ENCODE measurements around the gene UCP3. TPM values are rescaled to one million over a fixed set of nuclear protein-coding genes. Genes with fewer than 3 reads are reported as not detected.

Gene UCP3
- total and polyA plus RNA-seq, 2 of the 8 experiments (the other 6 are each of a cell fraction or from before 2014, with no cell fraction given), result 0.85 to 1.3 TPM

GRCh38 chr11:73995247-73995646 is 13.6 kb downstream of the UCP3 start:
- Histone ChIP-seq H3K4me3 (ENCODE audit: extremely low read depth in 1 of 4, insufficient read depth in 2 of 4, low read depth in 3 of 4, low read length in 4 of 4) (no peak overlapping the region), H4K20me1 (replicated peaks in 1 of 2; ENCODE audit: control insufficient read depth in 1 of 2, insufficient read depth in 2 of 2, low read length in 2 of 2) (no peaks in the 10 kb centered on the region), H3K18ac (ENCODE audit: extremely low read depth, low read length) (no peak overlapping the region), H3K56ac (replicated peaks; ENCODE audit: insufficient read length, low read depth, low read length) (no peak overlapping the region), H3K4me2 (ENCODE audit: insufficient read depth in 1 of 2, low read depth in 2 of 2, low read length in 2 of 2) (no peak overlapping the region), H3K27me3 (replicated peaks in 1 of 4; ENCODE audit: control insufficient read depth in 3 of 4, extremely low read depth in 1 of 4, insufficient read depth in 3 of 4, low read length in 3 of 4) (no peaks in the 10 kb centered on the region), H2BK120ac (replicated peaks; ENCODE audit: low read depth, low read length) (no peak overlapping the region), H4K8ac (ENCODE audit: extremely low read depth, insufficient read depth, low read length) (no peak overlapping the region), H4K5ac (ENCODE audit: insufficient read length, low read depth, low read length) (no peak overlapping the region), H3K79me2 (ENCODE audit: control insufficient read depth in 1 of 2, insufficient read depth in 2 of 2, low read length in 2 of 2) (no peaks in the 10 kb centered on the region), H3K4ac (replicated peaks; ENCODE audit: insufficient read length, low read depth, low read length) (no peak overlapping the region), H2AK5ac (ENCODE audit: low read depth, low read length) (no peak overlapping the region), H2BK15ac (ENCODE audit: low read length) (no peak overlapping the region), H3K79me1 (ENCODE audit: low read depth, low read length) (no peaks in the 10 kb centered on the region), H3K27ac (ENCODE audit: low read depth, low read length) (no peak overlapping the region), H3K9ac (replicated peaks in 1 of 4; ENCODE audit: extremely low read depth in 1 of 4, low read depth in 3 of 4, low read length in 3 of 4) (no peak overlapping the region), H3K36me3 (ENCODE audit: control insufficient read depth in 2 of 4, insufficient read depth in 4 of 4, low read length in 3 of 4) (no peaks in the 10 kb centered on the region), H3K14ac (ENCODE audit: insufficient read length) (no peak overlapping the region), H2BK12ac (ENCODE audit: low read depth, low read length) (no peak overlapping the region), H3K4me1 (replicated peaks in 1 of 4; ENCODE audit: control insufficient read depth in 3 of 4, insufficient read depth in 4 of 4, low read length in 3 of 4) (peaks cover 0 to 4% (median 0%) of the 10 kb centered on the region in 4 experiments; a peak in 1 of 7 replicates), H2AFZ (ENCODE audit: low read length) (no peak overlapping the region), H2BK5ac (ENCODE audit: low read depth, low read length) (no peak overlapping the region), H2BK20ac (ENCODE audit: low read length) (no peak overlapping the region), H3K23ac (ENCODE audit: insufficient read length) (no peak overlapping the region), H3K23me2 (ENCODE audit: low read depth, low read length) (no peaks in the 10 kb centered on the region), H3K9me3 (ENCODE audit: insufficient read depth in 2 of 2, low read depth in 1 of 2, low read length in 1 of 2) (no peaks in the 10 kb centered on the region), H4K91ac (replicated peaks; ENCODE audit: insufficient read length, low read length) (no peak overlapping the region)
- DNase-seq (ENCODE audit: low read depth in 1 of 2, low spot score in 2 of 2) (no peak), FAIRE-seq (no peak)
- POLR2A ChIA-PET (ENCODE audit: partially characterized antibody), result no interaction called here
- CTCF ChIA-PET (ENCODE audit: partially characterized antibody), result interaction anchor here (0.6 to 1.3 kb wide), 3 partner anchors 10 to 30 kb away, joined by 3 to 6 read pairs (median 4); no protein-coding TSS in a partner anchor
- 83% methylated on average over 2 of the region's 2 CpGs; no CpG with 5 or more reads in 1 of the 2 experiments for WGBS, 2 experiments (ENCODE audit: extremely low coverage in 1 of 2, insufficient coverage in 1 of 2, insufficient read length in 1 of 2, insufficient replicate concordance in 2 of 2, low coverage in 1 of 2, low lambda C conversion rate in 2 of 2, missing lambda C conversion rate in 1 of 2)
- TF ChIP-seq GABPA (IDR thresholded peaks at IDR 0.05; ENCODE audit: borderline replicate concordance, insufficient read depth, low read length), result no peak
- no peak for TF ChIP-seq BCL11A (IDR thresholded peaks at IDR 0.05; ENCODE audit: low read depth in 2 of 2, low read length in 2 of 2)
- no peak for TF ChIP-seq RXRA (IDR thresholded peaks at IDR 0.05; ENCODE audit: insufficient read depth, low read depth, low read length)
- no peak for TF ChIP-seq RNF2 (IDR thresholded peaks at IDR 0.05; ENCODE audit: borderline replicate concordance, low read depth, low read length, missing control alignments, poor library complexity, severe bottlenecking)
- no peak for TF ChIP-seq CTCF (IDR thresholded peaks at IDR 0.05; ENCODE audit: control extremely low read depth in 1 of 3, insufficient read depth in 1 of 3, low read depth in 1 of 3, low read length in 3 of 3)
- no peak for TF ChIP-seq JUND (IDR thresholded peaks at IDR 0.05; ENCODE audit: low read length)
- no peak for TF ChIP-seq HDAC6 (IDR thresholded peaks at IDR 0.05; ENCODE audit: low read depth, low read length)
- no peak for TF ChIP-seq KDM1A (IDR thresholded peaks at IDR 0.05; ENCODE audit: borderline replicate concordance, low read length)
- TF ChIP-seq KDM5A (IDR thresholded peaks at IDR 0.05; ENCODE audit: low read length), result no peak
- no peak for TF ChIP-seq TAF1 (IDR thresholded peaks at IDR 0.05; ENCODE audit: low read depth, low read length)
- no peak for TF ChIP-seq CBX8 (IDR thresholded peaks at IDR 0.05; ENCODE audit: borderline replicate concordance, low read depth, low read length)

All from H1 (cell line).